HG03108 (cell line): ENCODE results near the gene UBE2F.
"Not testable (repeated sequence)": the region's sequence is repeated elsewhere in the genome, so short reads cannot be mapped to it uniquely, and the experiment has no call there.

Source experiments
- ATAC-seq: cut with Tn5 transposase; IDR thresholded peaks from one replicate; pipeline ENCODE4 v1.9.1; 2021; ENCODE audit warnings: moderate library complexity; ENCODE audit not compliant: unreplicated experiment

The UBE2F gene

GRCh38 chr2:238042090-238042489 lies 75.3 kb downstream of the UBE2F start:
- no peak for ATAC-seq

- no peak for ATAC-seq
These were observed 76.2 kb downstream of the UBE2F start for GRCh38 chr2:238042849-238043584.

GRCh38 chr2:238043851-238044250 lies 77.0 kb downstream of the UBE2F start:
- no peak for ATAC-seq

- no peak for ATAC-seq
These were observed 78.8 kb downstream of the UBE2F start for GRCh38 chr2:238045575-238045974.

- ATAC-seq, result no peak
These were observed 80.0 kb downstream of the UBE2F start for GRCh38 chr2:238046725-238047270.

- ATAC-seq, result no peak
These were observed 86.5 kb downstream of the UBE2F start for GRCh38 chr2:238053191-238053776.

GRCh38 chr2:238055841-238056240 lies 89.0 kb downstream of the UBE2F start:
- ATAC-seq, result no peak

- not testable (repeated sequence) for ATAC-seq
These were observed 91.1 kb downstream of the UBE2F start for GRCh38 chr2:238057696-238058575.

GRCh38 chr2:238059505-238059904 lies 92.7 kb downstream of the UBE2F start:
- ATAC-seq, result no peak

- ATAC-seq, result no peak
These were observed 93.3 kb downstream of the UBE2F start for GRCh38 chr2:238060096-238060541.

- peak; percentile 94 for ATAC-seq
These were observed 93.9 kb downstream of the UBE2F start, which contains the start of gene SCLY for GRCh38 chr2:238060542-238061314. SCLY (plus strand) TSS chr2:238061001; CDS start chr2:238061055, 54 bp downstream.

GRCh38 chr2:238061315-238062202 lies 94.7 kb downstream of the UBE2F start:
- peak; percentile 14 for ATAC-seq

- no peak for ATAC-seq
These were observed 96.8 kb downstream of the UBE2F start for GRCh38 chr2:238063414-238064189.

GRCh38 chr2:238064376-238064775 lies 97.6 kb downstream of the UBE2F start:
- ATAC-seq, result no peak

GRCh38 chr2:238065071-238065846 lies 98.4 kb downstream of the UBE2F start:
- no peak for ATAC-seq

GRCh38 chr2:238066218-238066617 lies 99.4 kb downstream of the UBE2F start:
- ATAC-seq, result no peak

GRCh38 chr2:238066718-238067117 lies 99.9 kb downstream of the UBE2F start:
- ATAC-seq, result not testable (repeated sequence)

- no peak for ATAC-seq
These were observed 101.1 kb downstream of the UBE2F start for GRCh38 chr2:238067939-238068338.
